HG03469 (cell line): ENCODE measurements around the gene NRG4.
"Not testable (repeated sequence)": the region's sequence is repeated elsewhere in the genome, so short reads cannot be mapped to it uniquely, and the experiment has no call there.

Experiments
- ATAC-seq: cut with Tn5 transposase; IDR thresholded peaks from one replicate; pipeline ENCODE4 v1.9.1; 2021; ENCODE audit warnings: mild to moderate bottlenecking, moderate library complexity, moderate number of reproducible peaks; ENCODE audit not compliant: unreplicated experiment

The NRG4 gene

GRCh38 chr15:75995611-75996010 is 16.6 kb downstream of the NRG4 start:
- no peak for ATAC-seq

GRCh38 chr15:75994220-75994619 is 18.0 kb downstream of the NRG4 start:
- ATAC-seq: no peak

- no peak for ATAC-seq
These were observed 19.3 kb downstream of the NRG4 start for GRCh38 chr15:75992897-75993296.

GRCh38 chr15:75989875-75990274 is 22.3 kb downstream of the NRG4 start:
- no peak for ATAC-seq

GRCh38 chr15:75989045-75989444 is 23.2 kb downstream of the NRG4 start:
- ATAC-seq: no peak

GRCh38 chr15:75985971-75986370 is 26.3 kb downstream of the NRG4 start:
- no peak for ATAC-seq

- not testable (repeated sequence) for ATAC-seq
These were observed 27.5 kb downstream of the NRG4 start for GRCh38 chr15:75984706-75985105.

GRCh38 chr15:75982468-75982867 is 29.8 kb downstream of the NRG4 start:
- ATAC-seq: no peak

GRCh38 chr15:75981149-75981815 is 30.9 kb downstream of the NRG4 start:
- ATAC-seq: no peak

GRCh38 chr15:75976766-75977165 is 35.5 kb downstream of the NRG4 start:
- not testable (repeated sequence) for ATAC-seq

GRCh38 chr15:75966073-75966472 is 46.2 kb downstream of the NRG4 start:
- no peak for ATAC-seq

- ATAC-seq: no peak
These were observed 50.9 kb downstream of the NRG4 start for GRCh38 chr15:75961331-75961730.

- no peak for ATAC-seq
These were observed 56.5 kb downstream of the NRG4 start for GRCh38 chr15:75955720-75956119.

GRCh38 chr15:75952525-75952924 is 59.7 kb downstream of the NRG4 start:
- no peak for ATAC-seq

- ATAC-seq: no peak
These were observed 63.4 kb downstream of the NRG4 start for GRCh38 chr15:75948761-75949296.

- ATAC-seq: no peak
These were observed 65.1 kb downstream of the NRG4 start for GRCh38 chr15:75947092-75947491.

GRCh38 chr15:75945953-75946352 is 66.3 kb downstream of the NRG4 start:
- no peak for ATAC-seq

- ATAC-seq: no peak
These were observed 68.5 kb downstream of the NRG4 start for GRCh38 chr15:75943713-75944215.

GRCh38 chr15:75943246-75943645 is 69.0 kb downstream of the NRG4 start:
- no peak for ATAC-seq

- no peak for ATAC-seq
These were observed 69.8 kb downstream of the NRG4 start for GRCh38 chr15:75942464-75942863.

- ATAC-seq: no peak
These were observed 81.4 kb downstream of the NRG4 start for GRCh38 chr15:75930866-75931265.

- no peak for ATAC-seq
These were observed 82.2 kb downstream of the NRG4 start for GRCh38 chr15:75929799-75930565.
